Adrenal gland (tissue), 5 donors: ENCODE data around the gene LRBA.

Experiments used
- CTCF ChIP-seq, 6 experiments: fragments of 450-650 bp in 4 of 6; fragments of 200-600 bp in 2 of 6; sonication (generic) in 1 of 6; IDR thresholded peaks; 1 replicate in 5 of 6; 2 replicates in 1 of 6; pipeline versions ENCODE4 v1.5.1 to v1.8.0; 2016 to 2021; ENCODE audit warnings: antibody characterized with exemption in 6 of 6, mild to moderate bottlenecking in 2 of 6, moderate library complexity in 1 of 6
- POLR2A ChIP-seq, 2 donors: fragments of 450-650 bp; IDR thresholded peaks; one replicate each; pipeline ENCODE4 v1.6.1; 2017; ENCODE audit warnings: antibody characterized with exemption in 2 of 2, mild to moderate bottlenecking in 2 of 2, moderate library complexity in 1 of 2
- donor health status: DM: no; HTN: no; CAD: no.

- no peak for TF ChIP-seq CTCF (IDR thresholded peaks at IDR 0.05)
- TF ChIP-seq POLR2A (IDR thresholded peaks at IDR 0.05): no peak
These were observed 103.8 kb downstream of the LRBA start for GRCh38 chr4:150911326-150911725.
